Measurements from ENCODE around the gene GDI2. TPM values are rescaled to one million over a fixed set of nuclear protein-coding genes. Genes with fewer than 3 reads are reported as not detected.

The GDI2 gene
- total RNA-seq, 2 experiments from 2014 or later, result 305 to 312 TPM

DNA sequence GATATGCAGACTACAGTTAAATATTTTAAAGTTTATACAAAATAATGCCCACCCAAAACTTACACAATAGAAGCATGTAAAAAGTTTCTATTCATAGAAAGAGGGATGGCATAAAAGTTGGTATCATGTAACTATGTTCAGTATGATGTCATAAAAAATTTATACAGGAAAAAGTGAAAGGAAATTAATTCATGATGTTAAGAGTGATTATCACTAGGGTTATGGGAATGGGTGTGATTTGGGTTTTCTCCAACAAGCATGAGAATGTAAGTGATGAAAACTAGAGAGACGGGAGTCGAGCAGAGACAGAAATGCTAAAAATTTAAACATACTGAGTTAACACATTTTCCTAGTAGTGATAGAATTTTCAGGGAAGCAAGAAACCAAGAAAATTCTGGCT lies 52.7 kb downstream of the GDI2 start:
- ChIA-PET POLR2A (no interaction called here), CTCF (no interaction called here)

DNA sequence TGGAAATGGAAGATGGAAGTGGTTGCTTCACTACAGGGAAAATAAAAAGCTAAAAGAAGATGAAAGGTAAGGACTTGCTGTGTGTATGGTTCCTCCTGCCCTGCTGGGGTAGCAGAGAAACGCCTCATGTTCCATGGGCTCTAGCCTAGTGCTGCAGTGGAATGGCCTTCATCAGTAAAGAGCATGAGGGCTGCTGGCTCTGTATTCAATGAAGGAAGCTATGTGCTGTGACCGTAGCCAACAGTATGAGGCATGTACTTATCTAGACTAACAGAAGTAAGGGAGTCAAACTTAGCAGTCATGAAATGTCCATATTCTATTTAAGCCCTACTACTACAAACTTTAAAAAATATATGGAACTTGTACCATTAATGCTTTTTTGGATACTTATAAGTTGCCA lies 54.3 kb downstream of the GDI2 start:
- POLR2A ChIA-PET, result no interaction called here
- CTCF ChIA-PET, result no interaction called here

DNA sequence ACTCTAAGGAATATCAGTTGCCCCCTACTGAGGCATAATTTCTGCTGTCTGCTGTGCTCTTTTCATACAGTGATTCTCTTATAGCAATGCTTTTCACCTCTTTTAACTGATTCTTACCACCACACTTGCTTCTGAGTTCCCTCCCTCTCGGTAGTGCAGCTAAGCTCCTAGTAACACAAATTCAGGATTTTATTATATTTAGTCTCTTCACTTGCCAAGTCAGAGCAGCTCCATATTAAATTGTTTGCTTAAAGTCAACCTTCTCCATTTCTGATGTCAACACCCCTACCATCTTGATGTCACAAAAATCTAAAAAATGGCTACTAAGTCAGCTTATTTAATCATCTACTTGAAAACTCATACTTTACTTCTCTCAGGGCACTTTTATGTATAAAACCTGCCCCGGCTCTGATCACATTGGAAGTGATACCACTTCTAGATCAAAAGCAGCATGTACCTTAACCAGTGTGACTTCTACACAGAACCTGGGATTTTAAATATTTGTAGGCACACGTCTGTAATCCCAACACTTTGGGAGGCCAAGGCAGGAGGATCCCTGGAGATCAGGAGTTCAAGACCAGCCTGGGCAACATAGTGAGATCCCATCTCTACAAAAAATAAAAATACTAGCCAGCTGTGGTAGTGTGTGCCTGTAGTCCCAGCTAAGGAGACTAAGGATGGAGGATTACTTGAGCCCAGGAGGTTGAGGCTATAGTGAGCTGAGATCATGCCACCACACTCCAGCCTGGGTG lies 55.3 kb downstream of the GDI2 start:
- ChIA-PET POLR2A (no interaction called here), CTCF (interaction anchor here (1.1 kb wide), 1 partner anchor 9 kb away, joined by 3 read pairs; no protein-coding TSS in a partner anchor)

DNA sequence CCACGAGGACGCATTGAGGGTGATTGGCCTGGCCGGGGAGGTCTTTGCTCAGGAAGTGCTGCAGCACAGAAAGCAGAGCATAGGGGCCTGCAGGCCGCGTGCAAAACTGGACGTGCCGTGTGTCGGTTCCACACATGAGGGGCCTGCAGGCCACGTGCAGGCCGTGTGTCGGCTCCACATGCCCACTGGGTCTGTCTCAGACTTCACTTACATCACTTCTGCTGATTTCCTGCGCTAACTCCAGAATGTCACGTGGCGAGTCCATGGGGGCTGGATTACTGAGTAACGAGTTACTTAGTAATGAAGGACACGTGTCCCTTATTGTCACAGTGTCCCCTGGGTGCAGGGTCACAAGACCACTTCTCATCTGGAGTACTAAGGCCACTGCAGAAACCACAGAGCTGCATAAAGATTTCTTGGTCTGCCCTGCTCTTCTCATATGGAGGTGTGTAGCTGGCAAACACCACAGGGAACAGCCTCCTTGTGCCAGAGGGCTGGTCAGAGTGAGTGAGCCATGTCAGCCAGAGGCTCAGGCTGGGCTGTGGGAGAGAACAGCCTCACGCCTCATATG lies 60.8 kb downstream of the GDI2 start:
- CTCF ChIA-PET, result no interaction called here
- POLR2A ChIA-PET, result no interaction called here

DNA sequence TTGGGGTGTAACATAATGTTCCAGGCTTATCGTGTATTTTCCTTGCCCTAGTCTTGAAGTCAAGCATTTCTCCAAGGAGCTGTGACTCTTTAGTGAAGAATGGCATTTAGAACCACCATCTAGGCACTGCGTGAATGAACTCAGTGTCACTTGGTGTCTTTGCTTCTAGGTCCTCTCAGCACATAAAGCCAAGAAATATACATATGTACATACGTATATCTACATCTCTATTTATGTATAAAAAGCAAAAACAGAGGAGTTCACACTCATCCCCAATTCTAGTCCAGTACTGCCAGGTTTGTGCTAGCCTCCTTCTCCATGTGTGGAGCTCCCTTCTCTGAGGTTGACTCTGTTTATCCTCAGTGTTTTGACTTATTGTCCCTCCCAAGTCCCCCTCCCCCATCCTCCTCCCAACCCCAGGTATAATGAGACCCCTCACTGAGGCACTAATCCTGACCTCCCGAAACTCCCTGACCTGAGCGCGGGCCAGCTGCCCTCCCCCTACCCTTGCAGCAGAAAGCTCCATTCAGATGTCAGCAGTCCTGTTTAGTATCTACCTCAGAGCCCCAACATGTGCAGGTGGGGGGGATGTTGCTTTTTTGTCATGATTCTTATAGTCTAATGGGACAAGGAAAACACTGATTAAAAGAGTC lies 61.5 kb downstream of the GDI2 start:
- CTCF ChIA-PET, result no interaction called here
- POLR2A ChIA-PET, result no interaction called here

DNA sequence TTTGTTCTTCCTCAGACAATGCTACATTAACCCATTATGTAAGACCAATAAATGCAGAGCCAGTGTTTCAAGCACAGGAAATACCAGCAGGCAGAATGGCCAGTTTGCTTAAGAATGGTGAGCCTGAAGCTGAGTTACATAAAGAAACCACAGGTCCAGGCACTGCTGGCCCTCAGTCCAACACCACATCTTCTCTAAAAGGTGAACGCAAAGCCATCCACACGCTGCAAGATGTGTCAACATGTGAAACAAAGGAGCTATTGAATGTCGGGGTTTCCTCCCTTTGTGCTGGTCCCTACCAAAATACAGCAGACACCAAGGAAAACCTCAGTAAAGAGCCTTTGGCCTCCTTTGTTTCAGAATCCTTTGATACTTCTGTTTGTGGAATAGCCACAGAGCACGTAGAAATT lies 64.8 kb downstream of the GDI2 start:
- CTCF ChIA-PET, result no interaction called here
- POLR2A ChIA-PET, result no interaction called here

DNA sequence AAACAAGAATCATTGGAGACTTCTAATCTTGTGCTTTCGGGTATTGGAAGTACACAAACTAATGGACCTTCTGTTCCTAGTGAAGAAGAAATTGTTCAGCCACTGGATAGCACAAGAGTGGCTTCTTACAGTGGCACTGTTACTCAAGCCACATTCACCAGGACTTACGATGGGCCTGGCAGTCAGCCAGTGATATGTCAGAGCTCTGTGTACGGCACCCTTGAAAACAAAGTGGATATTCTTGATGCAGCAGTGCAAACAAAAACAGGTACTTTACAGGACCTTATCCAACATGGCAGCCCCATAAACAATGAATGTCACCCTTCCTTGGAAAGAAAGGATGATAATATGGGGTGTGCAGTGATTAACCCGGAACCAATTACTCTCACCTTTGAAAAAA lies 67.0 kb downstream of the GDI2 start:
- CTCF ChIA-PET, result interaction anchor here (0.7 kb wide), 1 partner anchor 556 kb away, joined by 3 read pairs; no protein-coding TSS in a partner anchor

DNA sequence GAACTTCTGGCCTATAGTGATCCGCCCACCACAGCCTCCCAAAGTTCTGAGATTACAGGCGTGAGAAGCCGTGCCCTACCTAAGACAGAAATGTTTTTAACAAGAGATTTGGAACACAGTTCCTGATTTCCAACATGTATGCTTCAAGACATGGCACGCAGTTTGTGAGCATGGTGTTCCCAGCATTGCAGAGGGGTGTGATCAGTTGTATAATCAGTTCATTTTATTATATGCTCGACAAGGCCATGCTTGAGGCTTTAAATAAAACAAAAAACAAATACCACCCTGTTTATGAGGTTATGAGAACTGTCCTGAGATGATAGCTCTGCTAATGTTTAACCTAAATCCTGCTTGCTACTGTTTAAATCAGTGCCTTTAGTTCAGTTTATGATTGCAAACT lies 68.4 kb downstream of the GDI2 start:
- POLR2A ChIA-PET, result no interaction called here
- CTCF ChIA-PET, result interaction anchor here (1.0 kb wide), 1 partner anchor 17 kb away, joined by 3 read pairs; no protein-coding TSS in a partner anchor

More for the DNA sequence above, 67.0 kb downstream of the GDI2 start:
- POLR2A ChIA-PET, result no interaction called here

GRCh38 chr10:5743736-5744135 lies 69.5 kb downstream of the GDI2 start:
- ChIA-PET POLR2A (no interaction called here), CTCF (no interaction called here)

GRCh38 chr10:5742116-5742515 lies 71.1 kb downstream of the GDI2 start:
- ChIA-PET POLR2A (no interaction called here), CTCF (interaction anchor here (0.9 kb wide), 1 partner anchor 20 kb away, joined by 3 read pairs; no protein-coding TSS in a partner anchor)

GRCh38 chr10:5741276-5741675 lies 72.0 kb downstream of the GDI2 start:
- ChIA-PET POLR2A (no interaction called here), CTCF (no interaction called here)

GRCh38 chr10:5738427-5738826 lies 74.8 kb downstream of the GDI2 start:
- POLR2A ChIA-PET, result no interaction called here
- CTCF ChIA-PET, result no interaction called here

- POLR2A ChIA-PET, result no interaction called here
- CTCF ChIA-PET, result no interaction called here
Measured at GRCh38 chr10:5737352-5737751, 75.9 kb downstream of the GDI2 start.

- ChIA-PET CTCF (no interaction called here), POLR2A (interaction anchor here (0.7 kb wide), 1 partner anchor 17 kb away, joined by 3 read pairs; no protein-coding TSS in a partner anchor)
Measured at GRCh38 chr10:5736591-5736990, 76.6 kb downstream of the GDI2 start.

DNA sequence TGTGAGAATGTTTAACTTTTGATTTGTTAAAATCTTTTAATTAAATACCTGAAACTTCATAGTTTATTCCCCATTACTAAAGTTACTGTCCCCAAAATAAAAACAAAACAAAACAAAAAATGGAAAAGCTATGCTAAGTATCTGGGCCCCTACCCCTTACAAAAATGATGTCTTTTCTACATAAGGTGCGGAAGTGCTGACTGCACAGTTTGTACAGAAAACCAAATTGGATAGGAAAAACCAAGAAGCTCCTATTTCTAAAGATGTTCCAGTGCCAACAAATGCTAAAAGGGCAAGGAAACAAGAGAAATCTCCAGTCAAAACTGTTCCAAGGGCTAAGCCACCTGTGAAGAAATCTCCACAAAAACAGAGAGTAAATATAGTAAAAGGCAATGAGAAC lies 78.1 kb downstream of the GDI2 start:
- CTCF ChIA-PET, result no interaction called here
- POLR2A ChIA-PET, result no interaction called here

DNA sequence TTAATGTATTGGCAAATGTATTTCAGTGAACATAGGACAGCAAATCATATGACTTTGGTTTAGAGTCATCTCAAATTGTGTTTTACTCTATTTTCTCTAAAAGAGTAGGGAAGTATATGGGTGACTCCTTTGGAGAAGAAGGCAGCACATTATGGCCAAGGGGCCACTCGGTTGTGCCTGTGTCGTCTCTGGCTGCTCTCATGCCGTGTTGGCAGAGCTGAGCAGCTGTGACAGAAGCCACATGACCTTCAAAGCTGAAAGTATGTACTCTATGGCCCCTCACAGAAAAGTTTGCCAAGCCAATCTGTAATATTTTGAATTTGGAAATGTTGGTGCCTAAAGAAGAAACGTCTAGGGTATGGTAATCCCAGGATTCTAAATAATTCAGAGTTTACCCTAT lies 81.1 kb downstream of the GDI2 start:
- ChIA-PET CTCF (no interaction called here), POLR2A (no interaction called here)

DNA sequence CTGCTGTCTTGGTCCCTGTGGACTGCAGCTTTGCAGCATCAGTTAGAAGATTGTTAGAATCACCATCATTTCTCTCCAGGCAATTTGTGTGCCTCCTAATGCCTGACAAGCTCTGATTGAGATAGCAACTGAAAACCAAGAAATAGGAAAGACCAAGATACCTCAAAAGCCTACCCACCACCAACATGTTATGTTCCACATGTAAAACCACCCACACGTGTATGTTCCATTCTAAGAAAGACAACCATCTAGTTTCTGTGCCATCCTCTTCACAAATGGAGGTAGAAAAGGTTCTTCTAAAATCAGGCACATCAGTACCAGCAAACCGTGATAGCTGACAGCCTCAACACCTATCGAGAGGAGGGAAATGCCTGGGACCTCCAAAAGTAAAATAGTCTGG lies 81.7 kb downstream of the GDI2 start:
- POLR2A ChIA-PET, result interaction anchor here (0.7 kb wide), 1 partner anchor 112 kb away, joined by 3 read pairs; no protein-coding TSS in a partner anchor
- CTCF ChIA-PET, result no interaction called here

DNA sequence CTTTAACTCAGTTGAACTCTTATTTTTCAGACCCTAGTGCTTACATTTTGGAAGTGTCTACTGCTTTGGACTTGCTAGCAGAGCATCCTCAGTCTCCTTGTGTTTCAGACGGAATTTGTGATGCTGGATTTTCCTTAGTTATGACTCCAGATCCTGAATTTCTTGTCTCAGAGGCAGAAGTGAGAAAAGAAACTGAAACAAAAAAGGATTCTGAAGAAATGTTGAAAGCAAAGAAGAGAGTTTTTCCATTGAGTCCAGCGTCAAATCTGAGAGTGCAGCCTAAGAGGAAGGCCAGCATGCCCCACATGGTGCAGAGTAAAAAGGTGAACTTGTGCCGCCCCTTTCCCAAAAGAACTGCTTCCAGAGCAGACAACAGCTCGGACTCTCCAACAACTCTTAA lies 82.5 kb downstream of the GDI2 start:
- ChIA-PET CTCF (interaction anchor here (0.9 kb wide), 1 partner anchor 40 kb away, joined by 3 read pairs; no protein-coding TSS in a partner anchor), POLR2A (no interaction called here)

DNA sequence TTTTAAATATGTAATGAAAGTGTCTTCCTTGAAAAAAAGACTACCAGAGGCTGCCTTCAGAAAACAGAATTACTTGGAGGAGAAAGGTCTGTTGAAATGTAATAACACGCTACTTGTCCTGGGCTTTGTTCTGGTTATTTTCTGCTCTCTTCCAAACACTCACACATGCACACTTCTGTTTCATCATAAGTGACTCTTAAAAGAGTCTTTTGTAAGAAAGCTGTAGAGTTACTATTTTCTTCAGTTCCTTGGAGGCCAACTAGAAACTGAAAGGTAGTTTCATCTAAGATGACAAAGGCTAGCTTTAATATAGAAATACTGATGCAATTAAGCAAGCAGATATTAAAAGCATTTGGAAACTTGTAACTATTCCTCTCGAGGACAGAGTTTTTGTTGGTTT lies 89.5 kb downstream of the GDI2 start:
- ChIA-PET CTCF (no interaction called here), POLR2A (no interaction called here)

- CTCF ChIA-PET, result no interaction called here
- POLR2A ChIA-PET, result no interaction called here
Measured at GRCh38 chr10:5720182-5720581, 93.1 kb downstream of the GDI2 start.

GRCh38 chr10:5719546-5719945 lies 93.7 kb downstream of the GDI2 start:
- ChIA-PET POLR2A (no interaction called here), CTCF (no interaction called here)
